GM18868 (cell line): ENCODE results near the gene CFAP99.
"Not testable (repeated sequence)": the region's sequence is repeated elsewhere in the genome, so short reads cannot be mapped to it uniquely, and the experiment has no call there.

ENCODE experiments used
- ATAC-seq: cut with Tn5 transposase; IDR thresholded peaks from one replicate; pipeline ENCODE4 v1.9.1; 2021; ENCODE audit warnings: mild to moderate bottlenecking, moderate library complexity; ENCODE audit not compliant: unreplicated experiment

The CFAP99 gene

GRCh38 chr4:2465032-2465431 lies 46.3 kb downstream of the CFAP99 start:
- ATAC-seq: no peak

- not testable (repeated sequence) for ATAC-seq
Measured at GRCh38 chr4:2465544-2465943, 46.8 kb downstream of the CFAP99 start.

GRCh38 chr4:2468456-2469191 lies 49.9 kb downstream of the CFAP99 start, which contains the start of gene RNF4:
TSS of gene RNF4 (plus strand) at chr4:2469106. CDS start at chr4:2490494, 21,388 bp downstream.
- peak; percentile 85 for ATAC-seq

GRCh38 chr4:2469192-2469984 lies 50.6 kb downstream of the CFAP99 start:
- peak; percentile 42 for ATAC-seq

GRCh38 chr4:2470791-2471190 lies 52.0 kb downstream of the CFAP99 start:
- ATAC-seq: no peak

GRCh38 chr4:2472187-2472586 lies 53.4 kb downstream of the CFAP99 start:
- no peak for ATAC-seq

GRCh38 chr4:2478229-2478628 lies 59.5 kb downstream of the CFAP99 start:
- ATAC-seq: no peak

- ATAC-seq: no peak
Measured at GRCh38 chr4:2480649-2481048, 61.9 kb downstream of the CFAP99 start.

GRCh38 chr4:2482192-2482591 lies 63.4 kb downstream of the CFAP99 start:
- ATAC-seq: no peak

- peak; percentile 52 for ATAC-seq
Measured at GRCh38 chr4:2482693-2483092, 63.9 kb downstream of the CFAP99 start.

- no peak for ATAC-seq
Measured at GRCh38 chr4:2483237-2483636, 64.5 kb downstream of the CFAP99 start.

GRCh38 chr4:2484185-2484584 lies 65.4 kb downstream of the CFAP99 start:
- no peak for ATAC-seq

- ATAC-seq: peak; percentile 70
Measured at GRCh38 chr4:2484993-2485392, 66.2 kb downstream of the CFAP99 start.

GRCh38 chr4:2485956-2486355 lies 67.2 kb downstream of the CFAP99 start:
- ATAC-seq: no peak

- no peak for ATAC-seq
Measured at GRCh38 chr4:2486981-2487380, 68.2 kb downstream of the CFAP99 start.

- ATAC-seq: peak; percentile 60
Measured at GRCh38 chr4:2487632-2488031, 68.9 kb downstream of the CFAP99 start.

- no peak for ATAC-seq
Measured at GRCh38 chr4:2489081-2489805, 70.5 kb downstream of the CFAP99 start.

GRCh38 chr4:2489841-2490552 lies 71.2 kb downstream of the CFAP99 start:
- no peak for ATAC-seq

- no peak for ATAC-seq
Measured at GRCh38 chr4:2492970-2493369, 74.2 kb downstream of the CFAP99 start.

- no peak for ATAC-seq
Measured at GRCh38 chr4:2494992-2495391, 76.2 kb downstream of the CFAP99 start.

- no peak for ATAC-seq
Measured at GRCh38 chr4:2497324-2497723, 78.6 kb downstream of the CFAP99 start.
